SK-N-MC (cell line): ENCODE results near the gene PLEKHG4B.

Experiments
- EZH2 ChIP-seq: fragments of 200-600 bp; sonication (generic); IDR thresholded peaks from one replicate; pipeline ENCODE4 v1.6.1; 2017; ENCODE audit warnings: antibody characterized with exemption
- FOXP2 ChIP-seq: optimal IDR thresholded peaks from 2 replicates; pipeline ENCODE3; 2011; ENCODE audit warnings: mild to moderate bottlenecking, moderate library complexity; ENCODE audit not compliant: insufficient read depth; ENCODE audit errors: extremely low read length, control extremely low read depth
- POLR2AphosphoS5 ChIP-seq: IDR thresholded peaks from 2 replicates; pipeline ENCODE4 v1.6.1; 2012; ENCODE audit warnings: mild to moderate bottlenecking, low read depth, low read length, borderline replicate concordance

DNA sequence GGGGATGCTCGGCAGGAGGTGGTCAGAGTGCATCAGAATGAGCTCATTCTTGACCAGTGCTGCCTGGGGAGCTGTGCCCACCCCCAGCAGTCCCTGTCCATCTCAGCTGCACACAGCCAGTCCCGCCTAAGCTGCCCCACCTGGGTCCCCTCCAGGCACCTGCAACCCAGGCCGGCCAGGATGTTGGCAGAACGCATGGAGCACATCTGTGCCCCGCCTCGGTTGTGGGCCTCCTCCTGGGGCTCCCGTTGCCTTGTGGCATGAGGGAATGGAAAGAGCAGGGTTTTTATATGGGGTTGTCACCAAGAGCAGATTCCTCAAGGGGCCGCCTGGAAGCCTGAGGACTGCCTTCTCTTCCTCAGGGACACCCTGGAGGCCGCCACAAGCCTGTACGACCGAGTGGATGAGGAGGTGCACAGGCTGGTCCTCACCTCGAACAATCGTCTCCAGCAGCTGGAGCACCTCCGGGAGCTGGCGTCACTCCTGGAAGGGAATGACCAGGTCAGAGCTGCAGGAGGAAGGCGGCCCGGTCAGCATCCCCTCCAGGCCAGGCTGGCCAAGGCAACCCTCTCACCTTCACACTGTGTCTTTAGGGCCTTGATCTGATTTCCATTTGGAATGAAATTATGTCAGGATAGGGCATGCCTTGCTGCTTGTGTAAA, 64.6 kb downstream of the PLEKHG4B start:
- no peak for TF ChIP-seq EZH2
- TF ChIP-seq FOXP2, result no peak
- no peak for TF ChIP-seq POLR2AphosphoS5
